Stimulated activated CD4-positive, alpha-beta T cell treated with anti-CD3 and anti-CD28 coated beads, TNF-alpha, amount 100 ng/mL, for 4 hours (primary cell): ENCODE measurements around the gene FLYWCH1.

Experiments used
- DNase-seq, 3 experiments: peaks; one replicate each; pipeline ENCODE4 v3.0.0-alpha.2; 2020; ENCODE audit warnings: low read depth in 3 of 3

The FLYWCH1 gene, protein sequence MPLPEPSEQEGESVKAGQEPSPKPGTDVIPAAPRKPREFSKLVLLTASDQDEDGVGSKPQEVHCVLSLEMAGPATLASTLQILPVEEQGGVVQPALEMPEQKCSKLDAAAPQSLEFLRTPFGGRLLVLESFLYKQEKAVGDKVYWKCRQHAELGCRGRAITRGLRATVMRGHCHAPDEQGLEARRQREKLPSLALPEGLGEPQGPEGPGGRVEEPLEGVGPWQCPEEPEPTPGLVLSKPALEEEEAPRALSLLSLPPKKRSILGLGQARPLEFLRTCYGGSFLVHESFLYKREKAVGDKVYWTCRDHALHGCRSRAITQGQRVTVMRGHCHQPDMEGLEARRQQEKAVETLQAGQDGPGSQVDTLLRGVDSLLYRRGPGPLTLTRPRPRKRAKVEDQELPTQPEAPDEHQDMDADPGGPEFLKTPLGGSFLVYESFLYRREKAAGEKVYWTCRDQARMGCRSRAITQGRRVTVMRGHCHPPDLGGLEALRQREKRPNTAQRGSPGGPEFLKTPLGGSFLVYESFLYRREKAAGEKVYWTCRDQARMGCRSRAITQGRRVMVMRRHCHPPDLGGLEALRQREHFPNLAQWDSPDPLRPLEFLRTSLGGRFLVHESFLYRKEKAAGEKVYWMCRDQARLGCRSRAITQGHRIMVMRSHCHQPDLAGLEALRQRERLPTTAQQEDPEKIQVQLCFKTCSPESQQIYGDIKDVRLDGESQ

DNA sequence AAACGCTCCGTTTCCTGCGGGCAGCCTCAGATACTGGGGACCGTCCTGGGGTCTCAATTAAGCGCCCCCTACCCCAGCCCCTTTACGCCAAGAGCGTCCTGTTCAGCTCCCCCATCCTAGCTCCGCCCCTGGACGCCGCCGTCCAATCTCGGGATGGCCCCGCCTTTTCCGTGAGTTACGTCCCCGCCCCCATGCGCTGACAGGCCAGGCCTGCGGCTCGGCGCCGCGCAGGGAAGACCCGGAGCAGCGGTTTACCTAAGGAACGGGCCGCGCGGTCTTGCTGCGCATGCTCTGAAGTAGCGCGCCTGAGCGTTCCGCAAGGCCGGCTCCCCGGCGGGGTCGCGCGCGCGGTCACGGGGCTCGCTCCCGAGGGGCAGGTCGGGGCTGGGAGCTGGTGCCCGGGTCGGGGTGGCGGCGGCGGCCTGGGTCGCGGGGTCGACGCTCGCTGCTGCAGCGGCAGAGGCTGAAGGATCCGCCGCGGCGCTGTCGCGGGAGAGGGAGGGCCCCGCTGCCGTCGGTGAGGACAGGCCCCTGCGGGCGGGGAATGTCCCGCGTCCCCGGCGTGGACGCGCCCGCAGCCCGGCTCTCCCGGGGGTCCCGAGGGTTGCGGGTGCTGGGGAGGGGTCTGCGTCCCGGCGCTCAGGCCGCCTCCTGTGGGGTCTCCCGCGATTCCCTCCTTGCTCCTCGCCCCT is at the start of gene FLYWCH1:
Gene FLYWCH1, plus strand, starts transcription at position 294 of the 692 bp plus-strand sequence. CDS start 17,755 bp downstream, outside the sequence.
- DNase-seq, result peak; percentile 98 to 99 (median 98)

- DNase-seq, result no peak
Measured at GRCh38 chr16:2865651-2866050, 46.1 kb upstream of the FLYWCH1 start.

GRCh38 chr16:2866431-2866830 is 45.3 kb upstream of the FLYWCH1 start:
- DNase-seq, result no peak

- DNase-seq, result no peak
Measured at GRCh38 chr16:2867661-2867986, 44.1 kb upstream of the FLYWCH1 start.

DNA sequence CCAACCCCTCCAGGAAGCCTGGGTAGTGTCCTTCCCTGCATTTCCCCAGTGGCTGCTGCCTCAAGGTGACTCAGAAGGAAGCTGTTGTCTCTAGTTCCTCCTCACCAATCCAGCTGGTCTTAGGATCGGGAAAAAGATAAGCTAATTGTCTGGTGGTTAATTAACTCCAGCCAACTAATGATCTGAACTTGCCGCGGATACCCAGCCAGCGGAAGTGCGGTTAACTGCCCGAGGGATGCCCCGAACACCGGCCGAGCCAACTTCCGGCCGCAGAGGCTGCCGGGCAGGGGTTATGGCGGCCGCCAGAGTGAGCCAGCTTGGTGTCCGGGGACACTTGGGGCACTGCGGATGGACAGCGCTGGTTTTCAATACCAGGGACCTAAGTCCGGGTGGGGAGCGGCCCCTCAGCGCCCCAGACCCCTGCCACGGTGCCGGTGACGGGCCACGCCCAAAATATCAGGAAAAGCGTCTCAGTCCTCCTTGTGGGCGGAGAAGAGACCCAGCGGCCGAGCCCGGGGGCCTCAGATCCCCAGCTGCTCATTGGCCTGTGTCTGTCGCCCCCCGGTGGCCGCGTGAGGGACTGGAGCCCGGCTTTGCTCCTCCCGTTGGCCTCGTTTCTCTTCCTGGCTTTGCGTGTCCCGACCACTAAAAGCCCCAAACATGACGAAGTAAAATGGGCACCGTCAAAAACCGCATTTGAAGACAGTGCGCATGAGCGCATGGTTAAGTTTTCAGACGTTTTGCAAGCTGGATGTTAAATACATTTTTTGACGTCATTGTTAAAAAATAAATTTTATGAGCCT is 43.5 kb upstream of the FLYWCH1 start:
- peak; percentile 82 to 94 (median 84) for DNase-seq

DNA sequence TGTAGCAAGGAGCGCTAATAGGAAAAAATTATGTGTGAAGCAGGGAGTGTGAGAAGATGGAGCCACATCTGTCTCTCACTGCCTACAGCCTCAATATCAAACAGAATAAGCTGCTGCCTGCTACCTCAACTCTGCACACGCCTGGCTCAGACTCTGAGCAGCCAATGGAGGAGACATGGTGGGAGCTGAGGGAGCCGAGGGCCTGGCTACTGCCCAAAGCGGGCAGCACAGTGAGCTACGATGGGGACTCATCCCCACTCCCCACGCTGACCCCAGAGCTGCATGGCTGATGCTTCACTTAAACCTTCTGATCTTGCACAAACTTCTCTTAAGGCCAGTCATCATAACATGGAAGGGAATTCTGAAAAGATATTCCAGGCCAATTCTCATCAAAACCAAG is 39.8 kb upstream of the FLYWCH1 start:
- DNase-seq, result no peak

- no peak for DNase-seq
Measured at GRCh38 chr16:2874032-2874911, 37.5 kb upstream of the FLYWCH1 start.

DNA sequence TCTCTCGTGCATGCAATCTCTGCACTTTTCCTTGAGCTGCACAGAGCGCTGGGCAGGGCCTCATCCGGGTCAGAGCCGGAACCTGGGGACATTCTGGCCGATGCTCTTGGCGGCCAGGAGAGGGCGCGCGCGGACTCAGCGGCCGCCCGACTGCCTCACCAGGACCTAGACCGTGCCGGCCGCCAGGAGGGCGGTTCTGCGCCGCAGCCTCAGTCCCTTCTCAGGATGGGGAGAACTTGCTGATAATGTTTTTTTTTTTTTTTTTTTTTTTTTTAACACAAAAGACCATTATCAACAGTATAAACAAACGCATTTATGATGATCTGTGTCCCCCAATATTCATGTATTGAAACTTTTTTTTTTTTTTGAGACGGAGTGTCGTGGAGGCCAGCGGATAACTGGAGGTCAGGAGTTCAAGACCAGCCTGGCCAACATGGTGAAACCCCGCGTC is 36.8 kb upstream of the FLYWCH1 start:
- peak; percentile 28 to 45 (median 44) for DNase-seq

DNA sequence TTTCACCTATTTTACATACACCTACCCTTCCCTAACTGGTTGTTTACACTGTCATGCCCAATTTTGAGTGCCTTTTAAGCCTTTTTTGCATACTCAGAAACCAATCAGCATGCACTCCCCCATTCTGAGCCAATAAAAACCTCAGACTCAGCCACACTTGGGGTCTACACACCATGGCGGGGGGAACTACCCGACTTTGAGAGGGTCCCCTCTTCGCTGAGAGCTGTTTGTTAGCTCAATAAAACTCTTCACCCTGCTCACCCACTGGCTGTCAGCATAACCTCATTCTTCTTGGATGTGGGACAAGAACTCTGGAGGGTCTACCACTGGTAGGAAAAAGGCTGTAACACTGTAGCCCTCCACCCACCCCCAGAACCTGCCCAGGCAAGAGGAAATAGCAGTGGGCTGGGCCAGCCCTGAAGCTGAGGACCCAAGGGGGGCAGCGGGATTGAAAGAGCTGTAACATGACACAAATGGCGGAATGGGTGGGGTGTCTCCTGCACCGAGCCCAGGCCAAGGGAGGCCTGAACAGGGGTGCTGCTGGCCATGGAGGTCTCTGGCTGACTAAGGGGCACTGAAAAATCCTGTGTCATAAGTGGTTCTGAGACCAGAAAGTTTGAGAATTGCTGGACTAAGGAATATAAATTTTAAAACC is 31.8 kb upstream of the FLYWCH1 start:
- no peak for DNase-seq

DNA sequence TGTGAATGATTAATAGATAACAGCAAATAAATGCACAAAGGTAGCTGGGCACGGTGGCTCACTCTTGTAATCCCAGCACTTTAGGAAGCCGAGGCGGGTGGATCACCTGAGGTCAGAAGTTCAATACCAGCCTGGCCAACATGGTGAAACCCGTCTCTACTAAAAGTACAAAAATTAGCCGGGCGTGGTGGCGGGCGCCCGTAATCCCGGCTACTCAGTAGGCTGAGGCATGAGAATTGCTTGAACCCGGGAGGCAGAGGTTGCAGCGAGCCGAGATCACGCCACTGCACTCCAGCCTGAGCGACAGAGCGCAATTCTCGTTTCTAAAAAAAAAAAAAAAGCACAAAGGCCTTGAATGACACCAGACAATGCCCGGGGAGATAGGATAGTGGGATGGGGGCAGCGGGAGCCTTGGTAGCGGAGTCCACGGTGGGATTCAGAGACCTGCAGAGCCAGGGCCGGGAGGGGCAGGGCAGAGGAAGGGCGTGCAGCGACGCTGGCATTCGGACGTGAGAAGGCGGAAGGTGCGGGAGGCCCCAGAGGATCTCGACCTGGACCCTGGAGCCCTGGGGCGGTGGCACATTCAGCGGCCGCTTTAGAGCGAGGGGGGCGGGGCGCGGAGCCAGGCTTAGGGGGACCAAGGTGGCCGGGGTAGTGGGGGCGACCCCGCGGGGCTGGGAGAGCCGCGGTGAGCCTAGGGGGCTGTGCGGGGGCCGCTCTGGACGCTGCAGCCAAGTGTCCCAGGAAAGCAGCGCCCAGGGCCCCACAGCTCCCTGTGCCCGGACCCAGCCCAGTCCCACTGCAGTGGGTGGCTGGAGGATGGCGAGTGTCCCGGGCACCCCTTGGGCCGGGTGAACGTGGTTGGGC is 29.7 kb upstream of the FLYWCH1 start:
- DNase-seq, result no peak

GRCh38 chr16:2882650-2883457 is 28.9 kb upstream of the FLYWCH1 start, which contains the start of gene FLYWCH2:
FLYWCH2 (plus strand) TSS chr16:2883215; CDS start chr16:2896450, 13,235 bp downstream.
- peak; percentile 99 to 100 (median 100) for DNase-seq

GRCh38 chr16:2883458-2883908 is 28.2 kb upstream of the FLYWCH1 start:
- DNase-seq, result peak in 1 of 3 experiments; percentile 9

GRCh38 chr16:2884041-2884451 is 27.7 kb upstream of the FLYWCH1 start:
- DNase-seq, result no peak

- no peak for DNase-seq
Measured at GRCh38 chr16:2894231-2894630, 17.5 kb upstream of the FLYWCH1 start.

GRCh38 chr16:2895813-2896212 is 15.9 kb upstream of the FLYWCH1 start:
- DNase-seq, result no peak

GRCh38 chr16:2896480-2897010 is 15.2 kb upstream of the FLYWCH1 start:
- no peak for DNase-seq

- DNase-seq, result no peak
Measured at GRCh38 chr16:2897110-2897509, 14.6 kb upstream of the FLYWCH1 start.
